Hepatocyte (in vitro differentiated cells): Measurements from ENCODE around the gene ZNF683. TPM values are rescaled to one million over a fixed set of nuclear protein-coding genes. Genes with fewer than 3 reads are reported as not detected.
A peak's percentile ranks its signal among the peaks of the same experiment; 100 is the strongest.

Experiments
- DNase-seq: peaks from one replicate; pipeline ENCODE4 v3.0.0-alpha.2; 2016; ENCODE audit warnings: low spot score
- H2AFZ ChIP-seq: fragments of 200-600 bp; sonication (generic); 2 replicates; pipeline ENCODE4 v1.6.0; 2016; ENCODE audit warnings: antibody characterized with exemption, mild to moderate bottlenecking
- H3K27ac ChIP-seq: fragments of 200-600 bp; sonication (generic); 2 replicates; pipeline ENCODE4 v1.5.1; 2016; ENCODE audit warnings: mild to moderate bottlenecking
- H3K27me3 ChIP-seq: fragments of 200-600 bp; sonication (generic); 2 replicates; pipeline ENCODE4 v1.6.1; 2016
- H3K36me3 ChIP-seq: fragments of 200-600 bp; sonication (generic); replicated peaks from 2 replicates; pipeline ENCODE4 v1.5.1; 2016; ENCODE audit warnings: low read depth; ENCODE audit not compliant: insufficient read depth
- H3K4me1 ChIP-seq: fragments of 200-600 bp; sonication (generic); 2 replicates; pipeline ENCODE4 v1.5.1; 2016; ENCODE audit warnings: mild to moderate bottlenecking, moderate library complexity; ENCODE audit not compliant: insufficient read depth
- H3K4me2 ChIP-seq: fragments of 200-600 bp; sonication (generic); 2 replicates; pipeline ENCODE4 v1.6.0; 2016
- H3K4me3 ChIP-seq: fragments of 200-600 bp; sonication (generic); 2 replicates; pipeline ENCODE4 v1.5.1; 2016; ENCODE audit warnings: mild to moderate bottlenecking
- H3K79me2 ChIP-seq: fragments of 200-600 bp; sonication (generic); 2 replicates; pipeline ENCODE4 v1.6.0; 2017; ENCODE audit warnings: mild to moderate bottlenecking
- H3K9me2 ChIP-seq: fragments of 200-600 bp; sonication (generic); replicated peaks from 2 replicates; pipeline ENCODE4 v1.6.0; 2017; ENCODE audit warnings: mild to moderate bottlenecking; ENCODE audit not compliant: insufficient read depth
- H3K9me3 ChIP-seq: fragments of 200-600 bp; sonication (generic); 2 replicates; pipeline ENCODE4 v1.5.1; 2016; ENCODE audit warnings: low read depth, mild to moderate bottlenecking
- H4K20me1 ChIP-seq: fragments of 200-600 bp; sonication (generic); 2 replicates; pipeline ENCODE4 v1.6.0; 2016; ENCODE audit warnings: mild to moderate bottlenecking; ENCODE audit not compliant: insufficient read depth, poor library complexity, severe bottlenecking
- CTCF ChIP-seq: fragments of 200-600 bp; sonication (generic); IDR thresholded peaks from 2 replicates; pipeline ENCODE4 v1.5.1; 2016; ENCODE audit warnings: antibody characterized with exemption, mild to moderate bottlenecking; ENCODE audit not compliant: poor library complexity
- EZH2 ChIP-seq: fragments of 200-600 bp; sonication (generic); IDR thresholded peaks from 2 replicates; pipeline ENCODE4 v1.6.1; 2016; ENCODE audit warnings: antibody characterized with exemption, mild to moderate bottlenecking, borderline replicate concordance
- EZH2phosphoT487 ChIP-seq: fragments of 200-600 bp; sonication (generic); IDR thresholded peaks from one replicate; pipeline ENCODE4 v1.6.1; 2018; ENCODE audit warnings: antibody characterized with exemption, mild to moderate bottlenecking, low read depth, moderate library complexity; ENCODE audit not compliant: unreplicated experiment, severe bottlenecking
- WGBS: methylation state at CpG from one replicate; pipeline ENCODE4 v1.1.6; 2016; ENCODE audit warnings: low lambda C conversion rate; ENCODE audit errors: missing lambda C conversion rate; 5-methylcytosine and 5-hydroxymethylcytosine counted together
- polyA plus RNA-seq: library from polyadenylated mRNA; unstranded; fragments of >200 nt; fragmentation: Nextera tagmentation; extraction: Ambion mirVana; gene quantifications from 2 replicates; pipeline ENCODE4 v1.2.1, GENCODE V29; 2016
- total RNA-seq: library from RNA; depleted of rRNA; stranded (reverse); fragments of >200 nt; gene quantifications from 2 replicates; pipeline ENCODE4 v1.2.3, GENCODE V29; 2014

Gene ZNF683
- total and polyA plus RNA-seq, 2 experiments from 2014 or later: not detected

DNA sequence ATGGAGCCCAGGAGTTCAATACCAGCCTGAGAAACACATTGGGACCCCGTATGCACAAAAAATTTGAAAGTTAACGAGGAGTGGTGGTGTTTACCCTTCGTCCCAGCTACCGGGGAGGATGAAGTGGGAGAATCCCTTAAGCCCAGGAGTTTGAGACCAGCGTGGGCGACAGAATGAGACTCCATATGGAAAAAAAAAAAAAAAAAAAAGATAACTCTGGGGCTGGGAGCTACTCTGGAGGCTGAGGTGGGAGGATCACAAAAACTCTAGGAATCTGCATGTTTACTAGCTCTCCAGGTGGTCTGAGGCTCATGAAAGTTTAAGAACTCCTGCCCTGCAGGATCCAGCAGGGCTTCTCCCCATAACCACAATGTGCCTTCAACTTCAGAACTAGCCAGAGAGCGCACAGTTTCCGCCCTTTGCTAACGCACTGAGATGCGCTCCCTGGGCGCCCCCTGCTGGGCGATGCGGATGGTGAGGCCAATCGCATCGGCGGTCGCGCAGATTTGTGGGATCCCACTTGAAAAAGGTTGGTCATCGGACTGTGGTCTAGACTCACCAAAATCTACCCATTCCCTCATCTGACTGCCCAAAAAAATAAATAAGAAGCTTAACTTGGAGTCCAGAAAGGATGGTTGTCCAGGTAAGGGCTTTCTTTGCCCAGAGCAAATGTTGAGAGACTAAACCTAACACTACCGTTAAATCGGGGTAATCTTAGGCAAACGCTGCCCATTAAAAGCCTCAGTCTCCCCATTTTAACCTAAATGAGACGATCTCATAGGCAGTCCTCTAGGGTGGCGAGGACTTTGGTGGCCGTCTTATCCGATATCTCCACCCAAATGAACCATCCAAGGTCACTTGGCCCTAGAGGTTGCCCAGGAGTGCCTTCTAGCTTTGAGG lies 8.8 kb downstream of the ZNF683 start:
- TF ChIP-seq CTCF (peak; percentile 99), EZH2 (no peak)
- Histone ChIP-seq H3K9me3 (no peaks in the 10 kb centered on the region), H3K9me2 (no peaks in the 10 kb centered on the region), H3K4me3 (no peak overlapping the region), H3K27ac (no peak overlapping the region), H3K27me3 (peaks cover 8% of the 10 kb centered on the region), H3K79me2 (no peaks in the 10 kb centered on the region), H2AFZ (no peak overlapping the region), H3K36me3 (no peaks in the 10 kb centered on the region), H3K4me1 (peaks cover 15% of the 10 kb centered on the region), H3K4me2 (no peak overlapping the region), H4K20me1 (no peaks in the 10 kb centered on the region)
- WGBS: 36% methylated on average over 26 of the region's 26 CpGs
- DNase-seq: peak; percentile 93

GRCh38 chr1:26362331-26362730 lies 10.2 kb downstream of the ZNF683 start:
- 92% methylated on average over 3 of the region's 3 CpGs for WGBS
- peaks cover 15% of the 10 kb centered on the region for H3K4me1 ChIP-seq

DNA sequence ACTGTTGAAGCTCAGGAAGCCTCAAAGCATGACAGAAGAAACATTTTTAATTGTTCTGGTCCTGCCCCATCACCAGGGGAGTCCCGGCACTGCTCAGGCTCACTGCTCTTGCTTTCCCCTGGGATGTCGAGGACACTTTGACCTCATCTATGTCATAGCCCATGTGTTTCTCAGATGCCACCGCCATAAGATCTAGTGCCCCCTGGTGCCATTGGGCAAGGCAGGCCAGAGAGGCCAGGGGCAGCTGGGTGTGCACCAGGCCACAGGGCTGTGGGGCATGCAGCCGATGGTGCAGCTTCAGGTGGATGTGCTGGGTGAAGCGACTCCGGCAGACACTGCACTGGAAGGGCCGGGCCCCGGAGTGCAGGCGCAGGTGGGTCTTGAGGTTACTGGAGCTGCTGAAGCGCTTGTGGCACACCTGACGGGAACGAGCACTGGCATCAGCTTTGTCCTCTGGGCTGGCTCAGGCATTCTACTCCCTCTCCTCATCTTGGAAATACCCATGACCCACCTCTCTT lies 10.9 kb downstream of the ZNF683 start:
- H3K4me2 ChIP-seq: no peak overlapping the region
- peaks cover 15% of the 10 kb centered on the region for H3K4me1 ChIP-seq
- H3K79me2 ChIP-seq: no peaks in the 10 kb centered on the region
- H3K9me2 ChIP-seq: no peaks in the 10 kb centered on the region
- H3K27ac ChIP-seq: no peak overlapping the region
- no peaks in the 10 kb centered on the region for H3K9me3 ChIP-seq
- no peaks in the 10 kb centered on the region for H4K20me1 ChIP-seq
- 94% methylated on average over 12 of the region's 12 CpGs for WGBS
- no peak overlapping the region for H3K4me3 ChIP-seq
- H3K36me3 ChIP-seq: no peaks in the 10 kb centered on the region
- peaks cover 8% of the 10 kb centered on the region for H3K27me3 ChIP-seq
- no peak for DNase-seq
- H2AFZ ChIP-seq: no peak overlapping the region
- TF ChIP-seq CTCF (no peak), EZH2 (no peak), EZH2phosphoT487 (no peak)

More at GRCh38 chr1:26362331-26362730, 10.2 kb downstream of the ZNF683 start:
- no peak overlapping the region for H3K27ac ChIP-seq
- TF ChIP-seq EZH2phosphoT487 (no peak), EZH2 (no peak), CTCF (no peak)
- no peaks in the 10 kb centered on the region for H3K36me3 ChIP-seq
- H3K4me3 ChIP-seq: no peak overlapping the region
- H3K27me3 ChIP-seq: peaks cover 8% of the 10 kb centered on the region
- H3K4me2 ChIP-seq: no peak overlapping the region
- H3K9me3 ChIP-seq: no peaks in the 10 kb centered on the region
- H4K20me1 ChIP-seq: no peaks in the 10 kb centered on the region
- H3K79me2 ChIP-seq: no peaks in the 10 kb centered on the region
- DNase-seq: no peak
- H2AFZ ChIP-seq: no peak overlapping the region
- H3K9me2 ChIP-seq: no peaks in the 10 kb centered on the region
